CD8-positive, alpha-beta memory T cell (primary cell): ENCODE results near the gene PRKAB2. TPM values are rescaled to one million over a fixed set of nuclear protein-coding genes. Genes with fewer than 3 reads are reported as not detected.

Experiments used
- CTCF ChIA-PET: fragments of 350-600 bp; sonication (Branson Sonifier 250); formaldehyde crosslinking; loops from one replicate; lab custom pipeline; 2021; ENCODE audit warnings: antibody characterized with exemption; lab: Charles Lee
- POLR2A ChIA-PET: fragments of 350-600 bp; sonication (Branson Sonifier 250); formaldehyde crosslinking; loops from one replicate; lab custom pipeline; 2021; ENCODE audit warnings: antibody characterized with exemption; lab: Charles Lee
- DNase-seq, 5 donors: peaks; one replicate each; pipeline versions ENCODE4 v3.0.0 to v3.0.0-alpha.2; 2020 to 2022; ENCODE audit warnings: mixed read lengths in 1 of 5
- H3K27ac ChIP-seq: one replicate; pipeline ENCODE4 v1.7.0; 2013; ENCODE audit warnings: low read depth, mild to moderate bottlenecking, low read length, moderate library complexity
- H3K27me3 ChIP-seq: 2 replicates; pipeline ENCODE4 v1.7.0; 2013; ENCODE audit warnings: low read length, mild to moderate bottlenecking; ENCODE audit not compliant: insufficient read depth, poor library complexity, severe bottlenecking
- H3K36me3 ChIP-seq: 2 replicates; pipeline ENCODE4 v1.7.0; 2013; ENCODE audit warnings: mild to moderate bottlenecking, low read length, moderate library complexity; ENCODE audit not compliant: insufficient read depth
- H3K4me1 ChIP-seq: 2 replicates; pipeline ENCODE4 v1.7.0; 2013; ENCODE audit warnings: mild to moderate bottlenecking, low read length, moderate library complexity; ENCODE audit not compliant: insufficient read depth
- H3K4me3 ChIP-seq: 2 replicates; pipeline ENCODE4 v1.7.0; 2013; ENCODE audit warnings: mild to moderate bottlenecking, low read length
- H3K9me3 ChIP-seq: 2 replicates; pipeline ENCODE4 v1.7.0; 2013; ENCODE audit warnings: mild to moderate bottlenecking, low read length
- H3K27ac Mint-ChIP-seq, 8 donors: one replicate each; pipeline ENCODE4 v1.8.0; 2020 to 2021; ENCODE audit warnings: mixed read lengths in 8 of 8, mild to moderate bottlenecking in 6 of 8, inconsistent platforms in 3 of 8, moderate library complexity in 3 of 8
- H3K27me3 Mint-ChIP-seq, 2 donors: one replicate each; pipeline ENCODE4 v1.8.0; 2020 to 2021; ENCODE audit warnings: mixed read lengths in 2 of 2, mild to moderate bottlenecking in 1 of 2, moderate library complexity in 1 of 2
- H3K36me3 Mint-ChIP-seq, 3 donors: one replicate each; pipeline ENCODE4 v1.8.0; 2020 to 2021; ENCODE audit warnings: mixed read lengths in 3 of 3, inconsistent platforms in 1 of 3, mild to moderate bottlenecking in 1 of 3
- H3K4me1 Mint-ChIP-seq, 3 donors: one replicate each; pipeline ENCODE4 v1.8.0; 2020 to 2021; ENCODE audit warnings: mixed read lengths in 3 of 3, inconsistent platforms in 1 of 3, mild to moderate bottlenecking in 1 of 3
- H3K4me3 Mint-ChIP-seq, 7 donors: one replicate each; pipeline ENCODE4 v1.8.0; 2020 to 2021; ENCODE audit warnings: mixed read lengths in 7 of 7, mild to moderate bottlenecking in 6 of 7, moderate library complexity in 4 of 7, inconsistent platforms in 2 of 7
- H3K9me3 Mint-ChIP-seq, 5 donors: one replicate each; pipeline ENCODE4 v1.8.0; 2020 to 2022; ENCODE audit warnings: mixed read lengths in 5 of 5, mild to moderate bottlenecking in 3 of 5, moderate library complexity in 2 of 5, inconsistent platforms in 1 of 5
- polyA plus RNA-seq: library from polyadenylated mRNA; unstranded; fragments of 300-500 nt; fragmentation: Illumina TruSeq; gene quantifications from one replicate; pipeline ENCODE4 v1.2.3, GENCODE V29; 2021
- total RNA-seq, 2 experiments: library from RNA; stranded (reverse); gene quantifications; one replicate each; pipeline ENCODE4 v1.2.3, GENCODE V29; 2021

Gene PRKAB2
- total and polyA plus RNA-seq, 3 experiments from 2014 or later = 2.2 to 8.5 (median 7.3) TPM

- no peak for DNase-seq
- POLR2A ChIA-PET = no interaction called here
- no peaks in the 10 kb centered on the region for H3K9me3 Mint-ChIP-seq
- no peak overlapping the region for H3K27ac Mint-ChIP-seq
- no peak overlapping the region for H3K4me3 Mint-ChIP-seq
- H3K4me1 ChIP-seq = no peaks in the 10 kb centered on the region
- no peaks in the 10 kb centered on the region for H3K36me3 Mint-ChIP-seq
- peaks cover 6% of the 10 kb centered on the region for H3K27me3 ChIP-seq
- H3K4me3 ChIP-seq = no peak overlapping the region
- no peaks in the 10 kb centered on the region for H3K9me3 ChIP-seq
- no peak overlapping the region for H3K27ac ChIP-seq
- no peaks in the 10 kb centered on the region for H3K36me3 ChIP-seq
- CTCF ChIA-PET = no interaction called here
- H3K27me3 Mint-ChIP-seq = peaks cover 25 to 54% of the 10 kb centered on the region in 2 donors
- no peaks in the 10 kb centered on the region for H3K4me1 Mint-ChIP-seq
These were observed 66.4 kb downstream of the PRKAB2 start for GRCh38 chr1:147105909-147106308.

Other genes with a start within 250 kb of the PRKAB2 start
- 10 to 100 TPM; 11.0 to 11.3 TPM for gene NBPF12, start 234.1 kb downstream of the PRKAB2 start, total RNA-seq
- 5.2 TPM for gene NBPF12, start 234.1 kb downstream of the PRKAB2 start, polyA plus RNA-seq
- under 1 TPM; 0.31 to 0.35 TPM for gene FMO5, start 52.9 kb upstream of the PRKAB2 start, total RNA-seq
- 1.2 TPM for gene FMO5, start 52.9 kb upstream of the PRKAB2 start, polyA plus RNA-seq
- 10 to 100 TPM; 51.2 to 52.8 TPM for gene CHD1L, start 70.2 kb upstream of the PRKAB2 start, total RNA-seq
- 21.2 TPM for gene CHD1L, start 70.2 kb upstream of the PRKAB2 start, polyA plus RNA-seq